Astrocyte (in vitro differentiated cells and primary cell): ENCODE results near the gene PITX2.

Experiments used
- CTCF ChIP-seq: IDR thresholded peaks from 2 replicates; pipeline ENCODE4 v1.5.1; 2011; ENCODE audit warnings: low read depth, mild to moderate bottlenecking, inconsistent platforms, low read length, moderate library complexity; ENCODE audit not compliant: insufficient read depth
- EZH2 ChIP-seq: IDR thresholded peaks from 2 replicates; pipeline ENCODE4 v1.6.1; 2012; ENCODE audit warnings: mild to moderate bottlenecking, low read length, inconsistent platforms; ENCODE audit not compliant: insufficient read depth

- no peak for TF ChIP-seq CTCF
- no peak for TF ChIP-seq EZH2
Observed at GRCh38 chr4:110614173-110614963, 8.5 kb downstream of the PITX2 start.
